H1 (cell line): ENCODE measurements around the gene NXPH2. TPM values are rescaled to one million over a fixed set of nuclear protein-coding genes. Genes with fewer than 3 reads are reported as not detected.

Experiments
- CTCF ChIA-PET: fragments of 300-600 bp; sonication (Branson Sonifier 250); formaldehyde crosslinking; loops from one replicate; lab custom pipeline; 2021; ENCODE audit not compliant: partially characterized antibody; lab: Charles Lee
- POLR2A ChIA-PET: fragments of 300-600 bp; sonication (Branson Sonifier 250); formaldehyde crosslinking; loops from one replicate; lab custom pipeline; 2021; ENCODE audit warnings: inconsistent platforms; ENCODE audit not compliant: partially characterized antibody; lab: Charles Lee
- DNase-seq, 2 experiments: peaks; one replicate each; pipeline versions ENCODE4 v3.0.0 to v3.0.0-alpha.2; 2010 to 2022; ENCODE audit warnings: low spot score in 2 of 2, low read depth in 1 of 2, mixed read lengths in 1 of 2
- FAIRE-seq: peaks from 2 replicates; lab custom pipeline; 2011; peaks lifted over from hg19 to GRCh38; lab: Jason Lieb, UNC
- H2AFZ ChIP-seq: 2 replicates; pipeline ENCODE4 v1.8.1; 2012; ENCODE audit warnings: low read length, inconsistent platforms
- H2AK5ac ChIP-seq: 2 replicates; pipeline ENCODE4 v1.6.1; 2013; ENCODE audit warnings: low read depth, low read length
- H2BK120ac ChIP-seq: replicated peaks from 2 replicates; pipeline ENCODE3; 2013; ENCODE audit warnings: low read depth, low read length, inconsistent platforms
- H2BK12ac ChIP-seq: 2 replicates; pipeline ENCODE4 v1.6.1; 2013; ENCODE audit warnings: low read depth, low read length
- H2BK15ac ChIP-seq: 2 replicates; pipeline ENCODE4 v1.6.1; 2013; ENCODE audit warnings: low read length
- H2BK20ac ChIP-seq: 2 replicates; pipeline ENCODE4 v1.6.1; 2013; ENCODE audit warnings: low read length
- H2BK5ac ChIP-seq: 2 replicates; pipeline ENCODE4 v1.6.1; 2013; ENCODE audit warnings: low read depth, low read length
- H3K14ac ChIP-seq: 2 replicates; pipeline ENCODE4 v1.6.1; 2013; ENCODE audit warnings: inconsistent platforms; ENCODE audit not compliant: insufficient read length
- H3K18ac ChIP-seq: 2 replicates; pipeline ENCODE4 v1.6.1; 2013; ENCODE audit warnings: low read length; ENCODE audit errors: extremely low read depth
- H3K23ac ChIP-seq: 2 replicates; pipeline ENCODE4 v1.6.1; 2013; ENCODE audit warnings: inconsistent platforms; ENCODE audit not compliant: insufficient read length
- H3K23me2 ChIP-seq: 2 replicates; pipeline ENCODE4 v1.6.1; 2013; ENCODE audit warnings: low read depth, low read length
- H3K27ac ChIP-seq: 2 replicates; pipeline ENCODE4 v1.6.1; 2011; ENCODE audit warnings: low read depth, low read length, inconsistent platforms
- H3K27me3 ChIP-seq, 4 experiments: replicated peaks in 1 of 4; 1 replicate in 1 of 4; 2 replicates in 3 of 4; pipeline versions ENCODE4 v1.6.1 to v1.8.1; 2011 to 2013; ENCODE audit warnings: low read length in 3 of 4, mild to moderate bottlenecking in 3 of 4, inconsistent platforms in 2 of 4, mixed read lengths in 2 of 4, moderate library complexity in 1 of 4; ENCODE audit not compliant: control insufficient read depth in 3 of 4, insufficient read depth in 3 of 4; ENCODE audit errors: extremely low read depth in 1 of 4
- H3K36me3 ChIP-seq, 4 experiments: 2 replicates each; pipeline versions ENCODE4 v1.6.1 to v1.8.1; 2011 to 2013; ENCODE audit warnings: mild to moderate bottlenecking in 4 of 4, low read length in 3 of 4, moderate library complexity in 2 of 4, control low read depth in 1 of 4, inconsistent platforms in 1 of 4; ENCODE audit not compliant: insufficient read depth in 4 of 4, control insufficient read depth in 2 of 4
- H3K4ac ChIP-seq: replicated peaks from 2 replicates; pipeline ENCODE3; 2013; ENCODE audit warnings: low read length, low read depth, mixed read lengths, inconsistent platforms; ENCODE audit not compliant: insufficient read length
- H3K4me1 ChIP-seq, 4 experiments: replicated peaks in 1 of 4; 1 replicate in 1 of 4; 2 replicates in 3 of 4; pipeline versions ENCODE4 v1.6.1 to v1.8.1; 2011 to 2013; ENCODE audit warnings: low read length in 3 of 4, inconsistent platforms in 2 of 4, mixed read lengths in 1 of 4; ENCODE audit not compliant: insufficient read depth in 4 of 4, control insufficient read depth in 3 of 4
- H3K4me2 ChIP-seq, 2 experiments: 2 replicates each; pipeline versions ENCODE4 v1.6.1 to v1.8.1; 2011 to 2013; ENCODE audit warnings: low read depth in 2 of 2, low read length in 2 of 2, control low read depth in 1 of 2, inconsistent platforms in 1 of 2, mild to moderate bottlenecking in 1 of 2; ENCODE audit not compliant: insufficient read depth in 1 of 2
- H3K4me3 ChIP-seq, 4 experiments: fragments of 200-600, 300-600 bp in 1 of 4; sonication (generic), shearing (Covaris generic), sonication (Bioruptor Twin) in 1 of 4; 2 replicates each; pipeline versions ENCODE4 v1.5.1 to v1.8.1; 2011 to 2016; ENCODE audit warnings: low read length in 4 of 4, low read depth in 3 of 4, control low read depth in 2 of 4, inconsistent platforms in 2 of 4, mild to moderate bottlenecking in 2 of 4, mixed read lengths in 1 of 4, moderate library complexity in 1 of 4; ENCODE audit not compliant: insufficient read depth in 2 of 4; ENCODE audit errors: extremely low read depth in 1 of 4
- H3K56ac ChIP-seq: replicated peaks from 2 replicates; pipeline ENCODE3; 2013; ENCODE audit warnings: low read depth, mild to moderate bottlenecking, mixed read lengths, low read length, inconsistent platforms; ENCODE audit not compliant: insufficient read length
- H3K79me1 ChIP-seq: 2 replicates; pipeline ENCODE4 v1.6.1; 2013; ENCODE audit warnings: low read depth, low read length, control low read depth
- H3K79me2 ChIP-seq, 2 experiments: 2 replicates each; pipeline versions ENCODE4 v1.6.1 to v1.8.1; 2012 to 2013; ENCODE audit warnings: low read length in 2 of 2, mild to moderate bottlenecking in 2 of 2, inconsistent platforms in 1 of 2; ENCODE audit not compliant: insufficient read depth in 2 of 2, control insufficient read depth in 1 of 2
- H3K9ac ChIP-seq, 4 experiments: replicated peaks in 1 of 4; 1 replicate in 1 of 4; 2 replicates in 3 of 4; pipeline versions ENCODE4 v1.6.1 to v1.8.1; 2011 to 2013; ENCODE audit warnings: low read depth in 3 of 4, low read length in 3 of 4, control low read depth in 2 of 4, mild to moderate bottlenecking in 2 of 4, moderate library complexity in 2 of 4, inconsistent platforms in 1 of 4; ENCODE audit errors: extremely low read depth in 1 of 4
- H3K9me3 ChIP-seq, 2 experiments: 2 replicates each; pipeline versions ENCODE4 v1.6.1 to v1.8.1; 2012 to 2013; ENCODE audit warnings: mild to moderate bottlenecking in 2 of 2, moderate library complexity in 2 of 2, control low read depth in 1 of 2, inconsistent platforms in 1 of 2, low read depth in 1 of 2, low read length in 1 of 2, mixed read lengths in 1 of 2; ENCODE audit not compliant: insufficient read depth in 2 of 2
- H4K20me1 ChIP-seq, 2 experiments: replicated peaks in 1 of 2; 2 replicates each; pipeline versions ENCODE3 to v1.8.1; 2011 to 2013; ENCODE audit warnings: inconsistent platforms in 2 of 2, low read length in 2 of 2, mild to moderate bottlenecking in 1 of 2; ENCODE audit not compliant: insufficient read depth in 2 of 2, control insufficient read depth in 1 of 2
- H4K5ac ChIP-seq: 2 replicates; pipeline ENCODE4 v1.6.1; 2013; ENCODE audit warnings: low read length, low read depth, mixed read lengths, inconsistent platforms; ENCODE audit not compliant: insufficient read length
- H4K8ac ChIP-seq: 2 replicates; pipeline ENCODE4 v1.8.0; 2013; ENCODE audit warnings: mild to moderate bottlenecking, moderate library complexity, low read length, inconsistent platforms; ENCODE audit not compliant: insufficient read depth; ENCODE audit errors: extremely low read depth
- H4K91ac ChIP-seq: replicated peaks from 2 replicates; pipeline ENCODE3; 2013; ENCODE audit warnings: low read length, mixed read lengths, inconsistent platforms; ENCODE audit not compliant: insufficient read length
- BCL11A ChIP-seq, 2 experiments: IDR thresholded peaks; one replicate each; pipeline ENCODE4 v1.6.1; 2011; ENCODE audit warnings: low read depth in 2 of 2, low read length in 2 of 2, mild to moderate bottlenecking in 2 of 2
- BRCA1 ChIP-seq: IDR thresholded peaks from 2 replicates; pipeline ENCODE4 v1.6.1; 2012; ENCODE audit warnings: low read depth, low read length, improper control_type of control experiment
- CBX5 ChIP-seq: fragments of 300-800, 300-1000 bp; sonication (generic); IDR thresholded peaks from 2 replicates; pipeline ENCODE4 v1.7.1; 2016; ENCODE audit warnings: antibody characterized with exemption, low read length, low read depth
- CEBPB ChIP-seq: IDR thresholded peaks from 2 replicates; pipeline ENCODE4 v1.6.1; 2012; ENCODE audit warnings: low read depth, low read length
- GABPA ChIP-seq: IDR thresholded peaks from 2 replicates; pipeline ENCODE4 v1.6.1; 2011; ENCODE audit warnings: mild to moderate bottlenecking, low read length, moderate library complexity, borderline replicate concordance; ENCODE audit not compliant: insufficient read depth
- JUN ChIP-seq: IDR thresholded peaks from 2 replicates; pipeline ENCODE4 v1.6.1; 2011; ENCODE audit warnings: low read depth, mild to moderate bottlenecking, improper control_type of control experiment, low read length
- NRF1 ChIP-seq: IDR thresholded peaks from 2 replicates; pipeline ENCODE4 v1.6.1; 2011; ENCODE audit warnings: mild to moderate bottlenecking, low read depth, low read length, improper control_type of control experiment
- POLR2A ChIP-seq, 2 experiments: IDR thresholded peaks; 1 replicate in 1 of 2; 2 replicates in 1 of 2; pipeline ENCODE4 v1.6.1; 2011; ENCODE audit warnings: low read depth in 2 of 2, low read length in 2 of 2, mild to moderate bottlenecking in 2 of 2; ENCODE audit errors: control extremely low read depth in 1 of 2
- POLR2AphosphoS5 ChIP-seq: IDR thresholded peaks from 2 replicates; pipeline ENCODE4 v1.6.1; 2011; ENCODE audit warnings: low read depth, low read length
- SAP30 ChIP-seq: fragments of 300-600 bp; sonication (generic); IDR thresholded peaks from 2 replicates; pipeline ENCODE4 v1.7.1; 2012; ENCODE audit warnings: low read length, moderate library complexity, mild to moderate bottlenecking, inconsistent platforms; ENCODE audit not compliant: insufficient read depth, insufficient replicate concordance
- SP1 ChIP-seq: IDR thresholded peaks from 2 replicates; pipeline ENCODE4 v1.6.1; 2011; ENCODE audit warnings: low read depth, low read length
- TAF7 ChIP-seq: optimal IDR thresholded peaks from 2 replicates; pipeline ENCODE3; 2011; ENCODE audit warnings: low read depth, mild to moderate bottlenecking, inconsistent platforms, low read length, moderate library complexity, borderline replicate concordance
- WGBS, 2 experiments: shearing (Covaris generic) in 1 of 2; methylation state at CpG; one replicate each; pipeline versions ENCODE4 v1.1.6 to v1.1.7; 2013 to 2015; ENCODE audit warnings: low lambda C conversion rate in 2 of 2, mixed read lengths in 2 of 2, inconsistent platforms in 1 of 2, low coverage in 1 of 2, missing lambda C conversion rate in 1 of 2; ENCODE audit not compliant: insufficient replicate concordance in 2 of 2, insufficient coverage in 1 of 2, insufficient read length in 1 of 2; ENCODE audit errors: extremely low coverage in 1 of 2, missing lambda C conversion rate in 1 of 2; 5-methylcytosine and 5-hydroxymethylcytosine counted together
- polyA plus RNA-seq, 7 experiments: library from polyadenylated mRNA; depleted of rRNA in 3 of 7; stranded (reverse) in 5 of 7; unstranded in 2 of 7; fragments of >200 nt in 5 of 7; fragments of 200-250 nt in 2 of 7; gene quantifications; 1 replicate in 5 of 7; 2 replicates in 1 of 7; 4 replicates in 1 of 7; pipeline versions ENCODE4 v1.2.1 to v1.2.3, GENCODE V29; 2011 to 2013; ENCODE audit warnings: missing spikeins in 2 of 7, mixed read lengths in 2 of 7
- total RNA-seq: library from RNA; stranded (reverse); fragmentation: NEBNext Ultra II Directional; extraction: Animal tissue kit (Norgen Biotek cat#: 25700); gene quantifications from 2 replicates; pipeline ENCODE4 v1.2.1, GENCODE V29; 2021
- TF ChIP-seq, protein P1 (sequence below): IDR thresholded peaks from 2 replicates; pipeline ENCODE4 v1.6.1; 2011; ENCODE audit warnings: low read length, improper control_type of control experiment
- TF ChIP-seq, protein P2 (sequence below): IDR thresholded peaks from 2 replicates; pipeline ENCODE4 v1.6.1; 2012; ENCODE audit warnings: inconsistent platforms

NXPH2 gene
- total and polyA plus RNA-seq, 2 of the 8 experiments (the other 6 are each of a cell fraction or from before 2014, with no cell fraction given), result 1.9 to 6.9 TPM

GRCh38 chr2:138818556-138818955 is 38.4 kb upstream of the NXPH2 start:
- no peak overlapping the region for H3K18ac ChIP-seq
- WGBS, 2 experiments, result 91% methylated on average over 1 of the region's 1 CpG; no CpG with 5 or more reads in 1 of the 2 experiments
- H3K27ac ChIP-seq, result no peak overlapping the region
- H2BK20ac ChIP-seq, result no peak overlapping the region
- no peaks in the 10 kb centered on the region for H3K23me2 ChIP-seq
- no peaks in the 10 kb centered on the region for H3K27me3 ChIP-seq
- ChIA-PET POLR2A (no interaction called here), CTCF (interaction anchor here (0.7 to 5.0 kb wide), 4 partner anchors 9 to 1898 kb away, joined by 3 to 48 read pairs (median 3); no protein-coding TSS in a partner anchor)
- peaks cover 0 to 4% (median 0%) of the 10 kb centered on the region in 4 experiments; a peak in 2 of 7 replicates for H3K4me1 ChIP-seq
- H2BK5ac ChIP-seq, result no peak overlapping the region
- FAIRE-seq (peak; percentile 71), DNase-seq (no peak)
- H3K4ac ChIP-seq, result no peak overlapping the region
- no peaks in the 10 kb centered on the region for H3K79me1 ChIP-seq
- H4K8ac ChIP-seq, result no peak overlapping the region
- no peak overlapping the region for H3K4me2 ChIP-seq
- no peaks in the 10 kb centered on the region for H3K36me3 ChIP-seq
- no peak overlapping the region for H2AK5ac ChIP-seq
- no peak overlapping the region for H3K9ac ChIP-seq
- H3K79me2 ChIP-seq, result no peaks in the 10 kb centered on the region
- H4K5ac ChIP-seq, result no peak overlapping the region
- no peak overlapping the region for H3K4me3 ChIP-seq
- H3K23ac ChIP-seq, result no peak overlapping the region
- no peaks in the 10 kb centered on the region for H4K20me1 ChIP-seq
- no peak overlapping the region for H2AFZ ChIP-seq
- H3K56ac ChIP-seq, result no peak overlapping the region
- no peak overlapping the region for H3K14ac ChIP-seq
- no peak overlapping the region for H2BK120ac ChIP-seq
- no peak overlapping the region for H4K91ac ChIP-seq
- H2BK12ac ChIP-seq, result no peak overlapping the region
- no peaks in the 10 kb centered on the region for H3K9me3 ChIP-seq
- H2BK15ac ChIP-seq, result no peak overlapping the region
- TF ChIP-seq GABPA (no peak), SP1 (no peak), POLR2AphosphoS5 (no peak), POLR2A (IDR thresholded peaks at IDR 0.05; ENCODE audit: control extremely low read depth in 1 of 2, low read depth in 2 of 2, low read length in 2 of 2) (no peak), BCL11A (IDR thresholded peaks at IDR 0.05; ENCODE audit: low read depth in 2 of 2, low read length in 2 of 2) (no peak), CEBPB (no peak), BRCA1 (no peak), SAP30 (no peak), JUN (no peak), CBX5 (no peak), TAF7 (no peak), NRF1 (no peak)
- TF ChIP-seq, protein P1, sequence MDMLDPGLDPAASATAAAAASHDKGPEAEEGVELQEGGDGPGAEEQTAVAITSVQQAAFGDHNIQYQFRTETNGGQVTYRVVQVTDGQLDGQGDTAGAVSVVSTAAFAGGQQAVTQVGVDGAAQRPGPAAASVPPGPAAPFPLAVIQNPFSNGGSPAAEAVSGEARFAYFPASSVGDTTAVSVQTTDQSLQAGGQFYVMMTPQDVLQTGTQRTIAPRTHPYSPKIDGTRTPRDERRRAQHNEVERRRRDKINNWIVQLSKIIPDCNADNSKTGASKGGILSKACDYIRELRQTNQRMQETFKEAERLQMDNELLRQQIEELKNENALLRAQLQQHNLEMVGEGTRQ, result no peak
- TF ChIP-seq, protein P2, sequence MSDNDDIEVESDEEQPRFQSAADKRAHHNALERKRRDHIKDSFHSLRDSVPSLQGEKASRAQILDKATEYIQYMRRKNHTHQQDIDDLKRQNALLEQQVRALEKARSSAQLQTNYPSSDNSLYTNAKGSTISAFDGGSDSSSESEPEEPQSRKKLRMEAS, result no peak
